Measurements from ENCODE around the gene LZTR1. TPM values are rescaled to one million over a fixed set of nuclear protein-coding genes. Genes with fewer than 3 reads are reported as not detected.

Gene LZTR1
- total and polyA plus RNA-seq, 2 of the 4 experiments (the other 2 are of a cell fraction): 22.8 to 41.3 TPM

DNA sequence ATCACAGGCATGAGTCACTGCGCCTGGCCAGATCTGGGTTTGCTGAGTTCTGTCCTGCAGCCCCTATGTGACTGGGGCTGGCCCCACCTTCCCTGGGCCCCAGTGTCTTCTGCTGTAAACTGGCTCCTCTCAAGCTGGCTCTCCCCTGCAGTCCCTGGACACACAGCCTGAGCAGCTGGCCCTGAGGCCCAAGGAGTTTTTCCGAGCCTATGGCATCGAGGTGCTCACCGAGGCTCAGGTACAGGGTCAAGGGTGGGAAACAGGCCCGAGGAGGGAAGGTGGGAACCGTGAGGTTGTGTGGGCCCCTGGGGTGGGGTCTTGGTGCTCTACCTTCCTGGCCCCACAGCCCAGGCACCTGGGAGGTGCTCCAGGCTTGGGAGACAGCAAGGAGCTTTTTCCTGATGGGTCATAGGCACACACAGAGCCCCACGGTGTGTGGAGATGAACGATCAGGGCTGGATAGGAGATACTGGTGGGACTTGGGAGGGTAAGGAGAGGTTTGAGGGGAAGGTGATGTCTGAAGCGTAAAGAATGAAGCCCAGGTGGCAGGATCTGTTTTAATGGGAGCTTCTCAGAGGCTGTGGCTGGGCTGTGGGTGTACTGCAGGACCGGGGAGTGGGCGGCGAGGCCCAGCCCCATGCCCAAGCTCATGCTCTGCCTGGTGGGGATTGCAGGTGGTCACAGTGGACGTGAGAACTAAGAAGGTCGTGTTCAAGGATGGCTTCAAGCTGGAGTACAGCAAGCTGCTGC is 6.4 kb upstream of the LZTR1 start:
- dilution Hi-C loops (cut with HindIII; ENCODE audit: low sequenced_read_pairs, unreplicated experiment) (no loop called here), in situ Hi-C loops (cut with MboI; ENCODE audit: low sequenced_read_pairs) (no loop called here), intact Hi-C loops (cut with micrococcal nuclease) (no loop called here)
- Histone ChIP-seq H3K4me1 (ENCODE audit: control insufficient read depth, insufficient read depth, low read length) (no peaks in the 10 kb centered on the region), H3K4me2 (ENCODE audit: low read depth, low read length) (no peak overlapping the region), H2BK120ac (ENCODE audit: low read depth, low read length) (no peak overlapping the region), H2AFZ (replicated peaks; ENCODE audit: low read length, poor library complexity) (no peak overlapping the region), H4K8ac (ENCODE audit: low read depth in 2 of 2, low read length in 2 of 2) (no peak overlapping the region), H3K79me1 (ENCODE audit: low read depth in 1 of 2, low read length in 2 of 2) (0 out of 4 replicates have a peak, but pooled peaks cover 0 to 4% of the 10 kb centered on the region in 2 experiments), H2BK20ac (ENCODE audit: low read depth, low read length) (no peak overlapping the region), H3K18ac (ENCODE audit: low read depth, low read length) (no peak overlapping the region), H3K27ac (ENCODE audit: insufficient read depth, low read length) (no peak overlapping the region), H3K27me3 (ENCODE audit: control insufficient read depth, insufficient read depth, low read length) (peaks cover 2% of the 10 kb centered on the region; the same call in 1 of the 2 replicates), H3K56ac (ENCODE audit: extremely low read depth, insufficient read depth, low read length) (no peak overlapping the region), H3K14ac (replicated peaks; ENCODE audit: low read depth, low read length) (no peak overlapping the region), H3K9ac (ENCODE audit: low read depth, low read length) (no peak overlapping the region), H2AK5ac (ENCODE audit: low read depth, low read length) (no peak overlapping the region), H3K36me3 (ENCODE audit: control insufficient read depth, insufficient read depth, low read length) (no peaks in the 10 kb centered on the region), H4K91ac (ENCODE audit: insufficient read depth, low read depth, low read length) (no peak overlapping the region), H3K9me1 (ENCODE audit: insufficient read depth, low read length) (peaks cover 11% of the 10 kb centered on the region; the same call in 1 of the 2 replicates), H3K4me3 (ENCODE audit: insufficient read depth, low read depth, low read length) (no peak overlapping the region), H4K20me1 (ENCODE audit: insufficient read depth, low read length) (no peaks in the 10 kb centered on the region), H2BK5ac (ENCODE audit: low read depth, low read length, poor library complexity, severe bottlenecking) (no peak overlapping the region), H3K23ac (ENCODE audit: low read depth, low read length) (no peak overlapping the region), H4K5ac (ENCODE audit: low read depth, low read length) (no peak overlapping the region), H2AK9ac (replicated peaks; ENCODE audit: low read depth, low read length, poor library complexity) (no peak overlapping the region), H3K9me3 (ENCODE audit: control insufficient read depth, insufficient read depth, low read length) (peaks cover 10% of the 10 kb centered on the region), H3K4ac (ENCODE audit: low read depth, low read length) (no peak overlapping the region), H2BK15ac (ENCODE audit: low read depth, low read length) (no peak overlapping the region)
- no TSS peak for BruUV-seq (replicated peaks)
- no peak for TF ChIP-seq ELK1 (IDR thresholded peaks at IDR 0.05; ENCODE audit: borderline replicate concordance, low read depth, low read length)
- TF ChIP-seq, protein P1, sequence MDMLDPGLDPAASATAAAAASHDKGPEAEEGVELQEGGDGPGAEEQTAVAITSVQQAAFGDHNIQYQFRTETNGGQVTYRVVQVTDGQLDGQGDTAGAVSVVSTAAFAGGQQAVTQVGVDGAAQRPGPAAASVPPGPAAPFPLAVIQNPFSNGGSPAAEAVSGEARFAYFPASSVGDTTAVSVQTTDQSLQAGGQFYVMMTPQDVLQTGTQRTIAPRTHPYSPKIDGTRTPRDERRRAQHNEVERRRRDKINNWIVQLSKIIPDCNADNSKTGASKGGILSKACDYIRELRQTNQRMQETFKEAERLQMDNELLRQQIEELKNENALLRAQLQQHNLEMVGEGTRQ (IDR thresholded peaks at IDR 0.05; ENCODE audit: low read depth, low read length): no peak
- TF ChIP-seq MAZ (IDR thresholded peaks at IDR 0.05; ENCODE audit: borderline replicate concordance, low read depth, low read length): no peak
- TF ChIP-seq BHLHE40 (IDR thresholded peaks at IDR 0.05; ENCODE audit: low read depth, low read length): no peak
- no peak for TF ChIP-seq NFE2L2 (IDR thresholded peaks at IDR 0.05; ENCODE audit: low read depth, low read length)
- TF ChIP-seq MXI1 (IDR thresholded peaks at IDR 0.05; ENCODE audit: borderline replicate concordance, low read depth, low read length): no peak
- TF ChIP-seq, protein P2, sequence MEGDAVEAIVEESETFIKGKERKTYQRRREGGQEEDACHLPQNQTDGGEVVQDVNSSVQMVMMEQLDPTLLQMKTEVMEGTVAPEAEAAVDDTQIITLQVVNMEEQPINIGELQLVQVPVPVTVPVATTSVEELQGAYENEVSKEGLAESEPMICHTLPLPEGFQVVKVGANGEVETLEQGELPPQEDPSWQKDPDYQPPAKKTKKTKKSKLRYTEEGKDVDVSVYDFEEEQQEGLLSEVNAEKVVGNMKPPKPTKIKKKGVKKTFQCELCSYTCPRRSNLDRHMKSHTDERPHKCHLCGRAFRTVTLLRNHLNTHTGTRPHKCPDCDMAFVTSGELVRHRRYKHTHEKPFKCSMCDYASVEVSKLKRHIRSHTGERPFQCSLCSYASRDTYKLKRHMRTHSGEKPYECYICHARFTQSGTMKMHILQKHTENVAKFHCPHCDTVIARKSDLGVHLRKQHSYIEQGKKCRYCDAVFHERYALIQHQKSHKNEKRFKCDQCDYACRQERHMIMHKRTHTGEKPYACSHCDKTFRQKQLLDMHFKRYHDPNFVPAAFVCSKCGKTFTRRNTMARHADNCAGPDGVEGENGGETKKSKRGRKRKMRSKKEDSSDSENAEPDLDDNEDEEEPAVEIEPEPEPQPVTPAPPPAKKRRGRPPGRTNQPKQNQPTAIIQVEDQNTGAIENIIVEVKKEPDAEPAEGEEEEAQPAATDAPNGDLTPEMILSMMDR (conservative IDR thresholded peaks at IDR 0.05; ENCODE audit: low read depth, low read length): no peak
- ChIA-PET POLR2A (ENCODE audit: unreplicated experiment) (no interaction called here), CTCF (no interaction called here)
- DNase-seq (no peak), ATAC-seq (ENCODE audit: low read depth) (no peak)
- WGBS, 2 experiments (ENCODE audit: extremely low coverage in 2 of 2, insufficient read length in 1 of 2): 83% methylated on average over 4 of the region's 14 CpGs; no CpG with 5 or more reads in 1 of the 2 experiments
